DMS 273 (cell line): Measurements from ENCODE around the gene CUL5.
"Not testable (repeated sequence)": the region's sequence is repeated elsewhere in the genome, so short reads cannot be mapped to it uniquely, and the experiment has no call there.

Experiments used
- DNase-seq: peaks from one replicate; lab custom pipeline; 2025; ENCODE audit not compliant: unreplicated experiment; lab: John Stamatoyannopoulos, UW

The CUL5 gene

GRCh38 chr11:108111126-108111525 lies 102.4 kb downstream of the CUL5 start:
- no peak for DNase-seq

- DNase-seq: no peak
Observed at GRCh38 chr11:108112057-108112456, 103.4 kb downstream of the CUL5 start.

- DNase-seq: peak; percentile 88
Observed at GRCh38 chr11:108115500-108116140, 106.9 kb downstream of the CUL5 start.

- peak; percentile 54 for DNase-seq
Observed at GRCh38 chr11:108117746-108118371, 109.2 kb downstream of the CUL5 start.

- DNase-seq: not testable (repeated sequence)
Observed at GRCh38 chr11:108120936-108121273, 112.2 kb downstream of the CUL5 start.

GRCh38 chr11:108121274-108122155 lies 112.8 kb downstream of the CUL5 start, which contains the start of gene ACAT1:
ACAT1 (plus strand) TSS chr11:108121567; CDS start chr11:108121607, 40 bp downstream.
- peak; percentile 96 for DNase-seq

- DNase-seq: peak; percentile 52
Observed at GRCh38 chr11:108122166-108122628, 113.5 kb downstream of the CUL5 start.

- no peak for DNase-seq
Observed at GRCh38 chr11:108125096-108125495, 116.4 kb downstream of the CUL5 start.

- no peak for DNase-seq
Observed at GRCh38 chr11:108128772-108129171, 120.1 kb downstream of the CUL5 start.

- no peak for DNase-seq
Observed at GRCh38 chr11:108131993-108132392, 123.3 kb downstream of the CUL5 start.

GRCh38 chr11:108132993-108133538 lies 124.4 kb downstream of the CUL5 start:
- not testable (repeated sequence) for DNase-seq

- peak; percentile 16 for DNase-seq
Observed at GRCh38 chr11:108135845-108136544, 127.3 kb downstream of the CUL5 start.

- no peak for DNase-seq
Observed at GRCh38 chr11:108137212-108137611, 128.5 kb downstream of the CUL5 start.

GRCh38 chr11:108142304-108142703 lies 133.6 kb downstream of the CUL5 start:
- no peak for DNase-seq

GRCh38 chr11:108144615-108145014 lies 135.9 kb downstream of the CUL5 start:
- DNase-seq: no peak

GRCh38 chr11:108147150-108147549 lies 138.5 kb downstream of the CUL5 start:
- DNase-seq: no peak

GRCh38 chr11:108148556-108148955 lies 139.9 kb downstream of the CUL5 start:
- DNase-seq: no peak

- DNase-seq: no peak
Observed at GRCh38 chr11:108154591-108154990, 145.9 kb downstream of the CUL5 start.
